IPS-11a (cell line): Measurements from ENCODE around the gene QSOX2.
"Not testable (repeated sequence)": the region's sequence is repeated elsewhere in the genome, so short reads cannot be mapped to it uniquely, and the experiment has no call there.

Source experiments
- H3K4me3 ChIP-seq: one replicate; pipeline ENCODE4 v1.5.1; 2013; ENCODE audit warnings: low read depth, low read length, control low read depth

The QSOX2 gene

DNA sequence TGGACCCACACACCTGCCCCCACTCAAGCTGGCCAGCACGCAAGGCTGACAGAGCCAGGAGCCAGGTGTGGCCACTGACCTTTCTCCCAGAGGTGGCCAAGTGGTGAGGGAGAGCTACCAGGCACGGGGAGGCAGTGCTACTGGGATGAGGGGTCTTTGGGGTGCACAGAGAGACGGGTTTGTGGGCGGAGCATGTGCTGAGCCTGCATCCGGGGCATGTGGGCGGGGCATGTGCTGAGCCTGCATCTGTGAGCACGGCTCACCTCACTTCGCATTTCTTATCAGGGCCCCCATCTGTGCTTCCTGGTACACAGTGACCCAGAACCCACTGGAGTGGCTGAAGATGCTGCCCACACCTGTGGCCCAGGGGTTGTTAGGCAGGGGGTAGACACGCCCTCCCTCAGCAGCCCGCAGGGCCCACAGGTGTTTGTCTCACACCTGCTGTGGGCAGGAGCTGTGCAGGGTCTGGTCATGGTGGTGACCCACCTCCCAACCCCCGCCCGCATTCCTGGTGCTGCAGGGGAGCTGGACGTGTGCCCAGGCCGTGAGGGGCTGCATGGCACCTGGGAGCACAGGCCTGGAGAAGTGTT lies 36.8 kb upstream of the QSOX2 start:
- H3K4me3 ChIP-seq = no peak overlapping the region

- H3K4me3 ChIP-seq = no peak overlapping the region
Observed at GRCh38 chr9:136281421-136282271, 36.0 kb upstream of the QSOX2 start.

DNA sequence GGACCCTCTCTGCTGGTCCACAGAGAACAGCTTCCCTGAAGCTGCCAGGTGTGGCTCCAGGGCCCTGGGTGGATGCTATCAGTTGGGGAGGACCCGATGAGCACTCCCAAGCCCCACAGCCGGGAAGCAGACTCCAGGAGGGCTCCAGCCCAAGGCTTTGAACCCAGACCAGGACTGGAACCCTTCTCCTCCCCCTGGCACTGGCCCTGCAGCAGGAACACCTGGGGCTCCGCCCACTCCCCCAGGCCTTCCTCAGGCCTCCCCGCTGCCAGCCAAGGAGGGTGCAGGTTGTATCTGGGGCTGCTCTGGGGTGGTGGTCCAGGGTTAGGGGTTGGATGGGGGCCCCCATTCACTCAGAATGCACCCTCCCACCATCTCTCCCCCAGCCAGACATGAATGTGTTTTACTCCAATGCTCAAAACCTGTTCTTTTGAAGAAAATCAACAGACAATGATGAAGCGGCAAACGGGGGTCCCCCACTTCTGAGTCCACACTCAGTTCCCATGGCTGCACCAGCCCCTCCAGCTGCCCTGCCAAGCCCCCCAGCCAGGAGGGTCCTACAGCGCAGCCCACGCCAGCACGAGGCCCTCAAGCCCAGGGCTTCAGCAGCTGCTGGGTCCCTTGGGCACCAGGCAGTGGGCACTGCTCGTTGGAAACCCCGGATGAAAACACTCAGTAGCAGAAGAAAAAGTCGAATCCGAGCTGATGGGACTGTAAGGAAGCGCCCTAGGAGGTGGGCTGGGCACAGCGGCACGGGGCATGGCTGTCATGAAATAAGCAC lies 35.1 kb upstream of the QSOX2 start:
- no peak overlapping the region for H3K4me3 ChIP-seq

DNA sequence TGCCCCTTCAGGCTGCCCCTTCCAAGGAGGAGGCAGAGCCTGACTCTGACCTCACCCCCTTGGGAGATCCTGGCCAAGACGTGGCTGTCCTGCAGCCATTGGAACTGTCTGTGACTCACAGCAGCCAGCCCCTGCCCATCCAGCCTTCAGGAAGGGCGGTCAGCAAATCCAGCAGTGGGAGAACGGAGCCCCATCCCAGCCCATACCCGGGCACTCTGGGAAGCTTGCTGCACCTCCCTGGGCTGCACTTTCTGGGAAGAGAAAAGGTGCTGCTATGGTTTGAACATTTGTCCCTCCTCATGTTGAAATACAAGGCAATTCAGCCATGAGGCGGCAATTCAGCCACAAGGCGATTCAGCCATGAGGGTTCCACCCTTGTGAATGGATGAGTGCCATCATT lies 33.9 kb upstream of the QSOX2 start:
- no peak overlapping the region for H3K4me3 ChIP-seq

DNA sequence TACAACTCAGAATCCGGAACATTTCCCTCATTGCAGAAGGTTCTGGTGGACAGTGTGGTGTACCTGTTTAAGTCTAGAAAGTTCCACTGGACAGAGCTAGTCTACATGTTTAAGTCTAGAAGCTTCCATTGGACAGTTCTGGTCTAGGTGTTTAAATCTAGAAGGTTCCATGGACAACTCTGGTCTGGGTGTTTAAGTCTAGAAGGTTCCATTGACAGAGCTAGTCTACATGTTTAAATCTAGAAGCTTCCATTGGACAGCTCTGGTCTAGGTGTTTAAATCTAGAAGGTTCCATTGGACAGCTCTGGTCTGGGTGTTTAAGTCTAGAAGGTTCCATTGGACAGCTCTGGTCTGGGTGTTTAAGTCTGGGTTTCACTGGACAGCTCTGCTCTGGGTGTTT lies 33.3 kb upstream of the QSOX2 start:
- H3K4me3 ChIP-seq = no peak overlapping the region

GRCh38 chr9:136278221-136278620 lies 32.6 kb upstream of the QSOX2 start:
- no peak overlapping the region for H3K4me3 ChIP-seq

DNA sequence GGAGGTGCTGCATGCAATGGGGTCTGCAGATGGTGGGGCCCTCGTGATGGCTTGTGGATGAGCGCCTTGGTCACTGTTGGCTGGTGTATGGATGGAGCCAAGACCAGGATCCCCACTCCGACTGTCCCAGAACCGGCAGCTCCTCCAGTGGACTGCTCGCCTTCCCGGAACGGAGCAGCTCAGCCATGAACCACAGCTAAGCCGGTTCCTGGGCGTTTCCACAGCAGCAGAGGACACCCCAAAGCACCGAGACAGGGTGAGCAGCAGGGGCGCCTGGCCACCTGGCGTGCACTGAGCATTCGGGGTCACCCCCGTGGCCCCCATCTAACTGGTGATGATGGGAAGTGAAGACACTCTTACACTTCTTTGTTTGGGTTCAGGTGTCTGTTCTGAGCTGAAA lies 32.1 kb upstream of the QSOX2 start:
- H3K4me3 ChIP-seq = no peak overlapping the region

DNA sequence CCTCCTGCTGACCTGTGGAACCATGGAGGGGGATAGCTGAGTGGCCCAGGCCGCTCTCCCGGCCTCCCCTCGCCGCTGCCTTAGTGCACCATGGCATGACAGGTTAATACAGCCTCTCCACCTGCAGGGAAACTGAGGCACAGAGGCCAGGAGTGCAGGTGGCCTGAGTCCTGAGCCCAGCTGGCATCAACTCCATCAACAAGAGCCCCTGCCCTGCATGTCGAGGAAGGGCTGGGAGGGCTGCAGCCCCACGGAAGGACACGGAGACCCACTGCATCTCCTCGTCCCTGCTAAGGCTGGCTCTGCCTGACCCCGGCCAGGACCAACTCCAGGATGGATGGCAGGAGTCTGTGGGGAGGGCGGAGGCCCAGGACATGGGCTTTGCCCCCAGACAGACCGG lies 31.1 kb upstream of the QSOX2 start:
- no peak overlapping the region for H3K4me3 ChIP-seq

DNA sequence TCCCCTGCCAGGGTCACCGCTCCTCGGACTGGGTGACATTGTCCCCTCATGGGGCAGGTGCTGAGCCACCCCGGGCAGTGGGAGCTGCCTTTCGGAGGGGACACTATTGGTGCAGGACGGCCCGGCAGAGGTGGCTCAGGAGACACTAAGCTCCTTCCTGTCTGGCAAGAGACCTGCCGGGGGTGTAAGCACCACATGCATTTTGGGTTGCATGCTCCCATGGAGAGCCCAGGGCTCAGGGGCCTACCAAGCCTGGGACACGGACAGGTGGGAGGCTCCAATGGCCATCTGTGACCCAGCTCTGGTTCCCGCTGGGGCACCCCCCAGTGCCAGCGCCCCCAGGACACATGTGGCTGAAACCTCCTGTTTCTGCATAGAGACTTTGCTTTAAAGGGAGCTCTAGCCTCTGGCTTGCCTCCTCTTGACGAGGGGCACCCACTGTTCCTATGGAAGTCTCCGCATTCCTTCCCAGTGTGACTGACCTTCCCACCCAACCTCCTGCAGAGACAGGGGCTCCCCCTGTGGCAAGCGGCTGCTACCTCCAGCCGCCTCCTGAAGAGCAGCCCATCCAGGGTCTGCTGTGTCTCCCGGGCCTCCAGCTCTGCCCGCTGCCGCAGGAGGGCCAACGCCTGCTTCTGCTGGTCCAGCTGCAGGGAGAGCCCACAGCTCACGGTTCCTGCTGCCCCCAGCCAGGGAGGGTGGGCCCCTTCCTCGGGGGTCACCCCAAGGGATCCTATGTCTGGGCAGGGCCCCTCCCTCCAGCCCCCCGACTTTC lies 30.2 kb upstream of the QSOX2 start:
- H3K4me3 ChIP-seq = no peak overlapping the region

- H3K4me3 ChIP-seq = no peak overlapping the region
Observed at GRCh38 chr9:136274786-136275654, 29.4 kb upstream of the QSOX2 start.

GRCh38 chr9:136273921-136274785 lies 28.5 kb upstream of the QSOX2 start:
- H3K4me3 ChIP-seq = no peak overlapping the region

DNA sequence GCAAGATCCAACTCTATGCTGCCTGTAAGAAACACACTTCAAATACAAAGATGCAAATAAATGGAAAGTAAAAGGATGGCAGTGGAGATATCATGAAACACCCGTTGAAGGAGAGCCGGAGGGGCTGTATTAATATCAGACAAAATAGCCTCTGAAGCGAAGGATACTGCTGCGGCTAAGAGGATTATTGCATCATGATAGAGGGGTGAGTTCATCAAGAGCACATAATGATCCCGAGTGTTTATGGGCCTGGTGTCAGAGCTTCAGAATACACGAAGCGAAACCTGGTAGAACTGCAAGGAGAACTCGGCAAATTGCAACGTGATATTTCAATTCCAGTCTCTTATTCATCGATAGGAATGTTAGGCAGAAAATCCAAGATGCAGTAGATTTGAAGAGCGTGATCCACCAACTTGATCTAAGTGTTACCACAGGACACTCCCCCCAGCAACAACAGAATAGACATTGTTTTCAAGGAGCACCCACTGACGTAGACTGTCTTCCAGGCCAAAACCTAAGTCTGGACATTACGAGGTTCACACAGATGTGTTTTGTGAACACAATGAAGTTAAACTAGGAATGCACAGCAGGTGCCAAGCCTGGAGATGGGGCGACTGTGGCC lies 27.7 kb upstream of the QSOX2 start:
- H3K4me3 ChIP-seq = no peak overlapping the region

- no peak overlapping the region for H3K4me3 ChIP-seq
Observed at GRCh38 chr9:136270173-136270705, 24.6 kb upstream of the QSOX2 start.

GRCh38 chr9:136268735-136269134 lies 23.1 kb upstream of the QSOX2 start:
- H3K4me3 ChIP-seq = no peak overlapping the region

DNA sequence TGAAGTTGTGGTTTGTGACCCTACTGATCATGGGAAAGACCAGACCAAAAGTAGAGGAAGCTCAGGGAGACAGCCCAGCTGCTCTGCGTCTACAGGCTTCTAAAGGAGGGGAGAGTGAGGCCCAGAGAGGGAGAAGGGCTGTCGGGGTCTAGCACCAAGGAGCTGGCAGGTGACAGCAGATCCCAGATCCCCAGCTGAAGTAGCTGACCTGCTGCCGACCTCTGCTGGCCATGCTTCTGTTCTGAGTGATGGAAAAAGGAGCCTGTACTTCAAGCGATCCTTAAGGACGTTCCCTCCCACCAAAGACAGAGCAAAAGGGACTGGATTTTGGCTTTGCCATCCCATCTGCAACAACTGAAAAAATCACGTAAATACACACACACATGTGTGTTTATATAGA lies 22.7 kb upstream of the QSOX2 start:
- H3K4me3 ChIP-seq = no peak overlapping the region

- H3K4me3 ChIP-seq = peak overlapping the region; percentile 42
Observed at GRCh38 chr9:136267261-136268111, 21.9 kb upstream of the QSOX2 start.

DNA sequence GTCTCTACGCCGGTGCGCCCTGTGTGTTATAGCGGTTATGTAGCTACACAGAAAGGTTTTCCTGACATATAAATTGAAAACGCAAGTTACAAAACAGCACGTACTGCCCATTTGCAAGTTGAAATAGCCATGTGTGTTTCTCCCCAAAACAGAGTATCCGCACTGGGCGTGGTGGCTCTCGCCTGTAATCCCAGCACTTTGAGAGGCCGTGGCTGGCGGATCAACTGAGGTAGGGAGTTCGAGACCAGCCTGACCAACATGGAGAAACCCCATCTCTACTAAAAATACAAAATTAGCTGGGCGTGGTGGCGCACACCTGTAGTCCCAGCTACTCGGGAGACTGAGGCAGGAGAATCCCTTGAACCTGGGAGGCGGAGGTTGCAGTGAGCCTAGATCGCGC lies 21.0 kb upstream of the QSOX2 start:
- not testable (repeated sequence) for H3K4me3 ChIP-seq
